K562 (cell line): ENCODE results near the gene SMIM29. TPM values are rescaled to one million over a fixed set of nuclear protein-coding genes. Genes with fewer than 3 reads are reported as not detected.

Source experiments
- ATAC-seq: fragments of 200-7000 bp; cut with Tn5 transposase; 3 replicates; pipeline ENCODE4 v1.9.1; 2020; ENCODE audit warnings: moderate library complexity
- BruUV-seq: library from RNA; stranded (reverse); fragments of 400-500 nt; replicated peaks from 2 replicates; lab custom pipeline; 2021; lab: Mats Ljungman, UMichigan
- CTCF ChIA-PET: fragments of 300-600 bp; formaldehyde crosslinking; extraction: SDS; loops from one replicate; lab custom pipeline; 2021; ENCODE audit warnings: low intra/inter-chr PET ratio; lab: Yijun Ruan, JAX
- POLR2A ChIA-PET: fragments of 300-600, 350-650 bp; sonication (Branson Sonifier 250); formaldehyde crosslinking; extraction: SDS; loops from one replicate; lab custom pipeline; 2021; ENCODE audit warnings: antibody characterized with exemption, inconsistent platforms; lab: Yijun Ruan, JAX
- DNase-seq, 4 experiments: peaks; one replicate each; pipeline versions ENCODE4 v3.0.0 to v3.0.0-alpha.2; 2011 to 2018; ENCODE audit warnings: low spot score in 3 of 4, mixed read lengths in 3 of 4; ENCODE audit errors: extremely low read depth in 1 of 4
- FAIRE-seq: peaks from 2 replicates; lab custom pipeline; 2011; peaks lifted over from hg19 to GRCh38; lab: Jason Lieb, UNC
- H2AFZ ChIP-seq: 2 replicates; pipeline ENCODE4 v1.6.0; 2011; ENCODE audit warnings: low read depth, low read length, control low read depth, inconsistent platforms
- H3K27ac ChIP-seq: fragments of 200-600 bp; 3 replicates; pipeline ENCODE4 v1.8.0; 2011; ENCODE audit warnings: low read depth, mild to moderate bottlenecking, control low read depth, inconsistent platforms, low read length, moderate library complexity, mixed read lengths; ENCODE audit errors: extremely low read depth
- H3K27me3 ChIP-seq, 2 experiments: fragments of 300-600 bp in 1 of 2; 2 replicates in 1 of 2; 3 replicates in 1 of 2; pipeline versions ENCODE4 v1.6.0 to v1.8.0; 2011; ENCODE audit warnings: inconsistent platforms in 2 of 2, low read length in 2 of 2, mild to moderate bottlenecking in 1 of 2, mixed read lengths in 1 of 2, moderate library complexity in 1 of 2; ENCODE audit not compliant: control insufficient read depth in 2 of 2, insufficient read depth in 2 of 2
- H3K36me3 ChIP-seq: fragments of 300-600 bp; 3 replicates; pipeline ENCODE4 v1.8.0; 2011; ENCODE audit warnings: mild to moderate bottlenecking, low read length, inconsistent platforms; ENCODE audit not compliant: control insufficient read depth, insufficient read depth
- H3K4me1 ChIP-seq, 2 experiments: fragments of 200-600 bp in 1 of 2; replicated peaks in 1 of 2; 2 replicates in 1 of 2; 3 replicates in 1 of 2; pipeline versions ENCODE4 v1.5.1 to v1.8.0; 2011; ENCODE audit warnings: inconsistent platforms in 2 of 2, low read length in 2 of 2, mild to moderate bottlenecking in 1 of 2, mixed read lengths in 1 of 2, moderate library complexity in 1 of 2; ENCODE audit not compliant: control insufficient read depth in 2 of 2, insufficient read depth in 2 of 2
- H3K4me2 ChIP-seq: 2 replicates; pipeline ENCODE4 v1.6.1; 2011; ENCODE audit warnings: low read length, control low read depth, inconsistent platforms, mixed read lengths; ENCODE audit not compliant: insufficient read depth
- H3K4me3 ChIP-seq: fragments of 200-600 bp; sonication (generic), shearing (Covaris generic); 2 replicates; pipeline ENCODE4 v1.5.1; 2016; ENCODE audit warnings: control low read depth, inconsistent platforms
- H3K79me2 ChIP-seq: fragments of 200-600 bp; 3 replicates; pipeline ENCODE4 v1.8.0; 2011; ENCODE audit warnings: low read length, inconsistent platforms; ENCODE audit not compliant: control insufficient read depth, insufficient read depth
- H3K9ac ChIP-seq, 2 experiments: 2 replicates each; pipeline versions ENCODE4 v1.6.0 to v1.6.1; 2011; ENCODE audit warnings: low read depth in 2 of 2, low read length in 2 of 2, control low read depth in 1 of 2, inconsistent platforms in 1 of 2, mild to moderate bottlenecking in 1 of 2, mixed read lengths in 1 of 2; ENCODE audit not compliant: insufficient read depth in 1 of 2
- H3K9me1 ChIP-seq: one replicate; pipeline ENCODE4 v1.6.0; 2011; ENCODE audit warnings: inconsistent platforms, mild to moderate bottlenecking, low read length, moderate library complexity; ENCODE audit not compliant: control insufficient read depth, insufficient read depth
- H3K9me3 ChIP-seq: replicated peaks from 2 replicates; pipeline ENCODE4 v1.5.1; 2011; ENCODE audit warnings: low read depth, low read length, inconsistent platforms; ENCODE audit not compliant: control insufficient read depth, insufficient read depth
- H4K20me1 ChIP-seq: replicated peaks from 2 replicates; pipeline ENCODE4 v1.6.1; 2011; ENCODE audit warnings: low read length, inconsistent platforms, mixed read lengths; ENCODE audit not compliant: control insufficient read depth, insufficient read depth
- ARNT ChIP-seq, 2 experiments: fragments of 450-650 bp; IDR thresholded peaks; 2 replicates each; pipeline ENCODE4 v1.6.1; 2016; ENCODE audit warnings: mild to moderate bottlenecking in 1 of 2
- ATF3 ChIP-seq, 2 experiments: fragments of 450-650 bp in 1 of 2; sonication (generic) in 1 of 2; formaldehyde crosslinking in 1 of 2; IDR thresholded peaks in 1 of 2; conservative IDR thresholded peaks in 1 of 2; 2 replicates each; pipeline versions ENCODE4 v1.6.1 to v1.8.1; 2016 to 2023; ENCODE audit warnings: mild to moderate bottlenecking in 2 of 2, moderate library complexity in 2 of 2, inconsistent platforms in 1 of 2, missing genetic modification reagents in 1 of 2
- HDAC1 ChIP-seq, 2 experiments: fragments of 450-650 bp; IDR thresholded peaks; 2 replicates each; pipeline ENCODE4 v1.6.1; 2016 to 2017; ENCODE audit warnings: inconsistent platforms in 1 of 2, mild to moderate bottlenecking in 1 of 2, moderate library complexity in 1 of 2
- REST ChIP-seq, 2 experiments: fragments of 450-650 bp; formaldehyde crosslinking in 1 of 2; IDR thresholded peaks; 2 replicates each; pipeline versions ENCODE4 v1.4.0 to v1.6.1; 2014 to 2020; ENCODE audit warnings: mild to moderate bottlenecking in 2 of 2, borderline replicate concordance in 1 of 2, low read depth in 1 of 2
- ZNF316 ChIP-seq: fragments of 450-650 bp; IDR thresholded peaks from 2 replicates; pipeline ENCODE4 v1.6.1; 2016
- ZNF592 ChIP-seq: fragments of 450-650 bp; IDR thresholded peaks from 2 replicates; pipeline ENCODE4 v1.6.1; 2017; ENCODE audit warnings: antibody characterized with exemption, mild to moderate bottlenecking
- WGBS: fragments of 100-300 bp; shearing (Covaris generic); methylation state at CpG from one replicate; pipeline ENCODE4 v1.1.6; 2016; ENCODE audit warnings: low coverage, mixed read lengths; ENCODE audit not compliant: insufficient coverage; ENCODE audit errors: missing lambda C conversion rate; 5-methylcytosine and 5-hydroxymethylcytosine counted together
- in situ Hi-C: fragments of 300-500 bp; cut with MboI; formaldehyde crosslinking; loops from 4 replicates; pipeline ENCODE4 v1.15.0; 2018; ENCODE audit warnings: inconsistent platforms, mixed read lengths
- intact Hi-C: fragments of 100-400 bp; cut with micrococcal nuclease; formaldehyde crosslinking; loops from 2 replicates; pipeline ENCODE4 v1.14.2; 2022
- polyA plus RNA-seq, 8 experiments: library from polyadenylated mRNA; depleted of rRNA in 4 of 8; stranded (reverse) in 5 of 8; unstranded in 3 of 8; fragments of >200 nt; fragmentation: Nextera tagmentation in 2 of 8; fragmentation: Illumina TruSeq in 1 of 8; extraction: Ambion mirVana in 2 of 8; extraction: Trizol in 1 of 8; gene quantifications; 2 replicates each; pipeline versions ENCODE4 v1.2.1 to v1.2.3, GENCODE V29; 2011 to 2014; ENCODE audit warnings: inconsistent platforms in 1 of 8, missing spikeins in 1 of 8
- total RNA-seq, 7 experiments: library from RNA; depleted of rRNA in 6 of 7; stranded (reverse); fragments of >200 nt in 6 of 7; fragmentation: Illumina TruSeq in 2 of 7; extraction: Trizol in 2 of 7; gene quantifications; 2 replicates each; pipeline versions ENCODE4 v1.2.1 to v1.2.3, GENCODE V29; 2011 to 2021; ENCODE audit warnings: low replicate concordance in 1 of 7

The SMIM29 gene
- total and polyA plus RNA-seq, 9 of the 15 experiments (the other 6 are each of a cell fraction or from before 2014, with no cell fraction given), result 6.5 to 36.7 (median 20.9) TPM

GRCh38 chr6:34275128-34275804 is 26.5 kb upstream of the SMIM29 start:
- ChIA-PET CTCF (no interaction called here), POLR2A (no interaction called here)
- intact Hi-C loops, result loop anchor here (10.0 kb wide), 1 partner anchor 120 kb away; the partner anchor contains the start of gene NUDT3
- ATAC-seq, result no peak
- no peaks in the 10 kb centered on the region for H3K9me1 ChIP-seq
- H3K4me1 ChIP-seq, result peaks cover 39 to 65% of the 10 kb centered on the region in 2 experiments
- peak overlapping the region; percentile 6; the same call in 1 of the 3 replicates for H3K27ac ChIP-seq
- no peaks in the 10 kb centered on the region for H3K27me3 ChIP-seq
- H3K36me3 ChIP-seq, result peaks cover 31% of the 10 kb centered on the region
- no peak overlapping the region for H3K4me2 ChIP-seq
- H3K9ac ChIP-seq, result no peak overlapping the region; a peak in 1 of 4 replicates
- no peak overlapping the region for H2AFZ ChIP-seq
- BruUV-seq, result no TSS peak
- peaks cover 7% of the 10 kb centered on the region; the same call in 1 of the 3 replicates for H3K79me2 ChIP-seq
- in situ Hi-C loops, result no loop called here
- peak in 2 of 4 experiments; percentile 18 to 34 for DNase-seq
- no peak for FAIRE-seq
- no peaks in the 10 kb centered on the region for H4K20me1 ChIP-seq
- peaks cover 3% of the 10 kb centered on the region for H3K9me3 ChIP-seq
- WGBS, result 91% methylated on average over 3 of the region's 3 CpGs
- H3K4me3 ChIP-seq, result no peak overlapping the region
- TF ChIP-seq REST (IDR thresholded peaks at IDR 0.05; ENCODE audit: borderline replicate concordance) (no peak), REST (CRISPR knock-in tag; IDR thresholded peaks at IDR 0.05; ENCODE audit: low read depth) (0 out of 2 replicates have a peak, but pooled peaks have one; percentile 22), ATF3 (IDR thresholded peaks at IDR 0.05) (peak; percentile 39; the same call in 1 of the 2 replicates), ATF3 (CRISPR knock-in tag; conservative IDR thresholded peaks at IDR 0.05) (no peak), ZNF316 (peak; percentile 21; the same call in 1 of the 2 replicates), HDAC1 (IDR thresholded peaks at IDR 0.05) (no peak), ZNF592 (0 out of 2 replicates have a peak, but pooled peaks have one; percentile 12), ARNT (IDR thresholded peaks at IDR 0.05) (no peak)
